ENCODE results near the gene TEAD3. TPM values are rescaled to one million over a fixed set of nuclear protein-coding genes. Genes with fewer than 3 reads are reported as not detected.

Gene TEAD3
- total RNA-seq (2014; rRNA removed; shearing (Covaris generic)) (not detected in 2 replicates), total RNA-seq (2022) (not detected in 2 replicates), Bru-seq, nascent RNA (percentile 11 among the genes with signal in this experiment), BruChase-seq, experiment 1, labeled RNA remaining after a 6-hour chase (not detected), BruChase-seq, experiment 2, labeled RNA remaining after a 2-hour chase (percentile 9 among the genes with signal in this experiment)
- long read RNA-seq, partial matches to known transcripts: 0 of 1 reads
- long read RNA-seq, other reads (novel, unspliced or antisense): 1 of 1 reads

- no peaks in the 10 kb centered on the region for H3K79me2 ChIP-seq (ENCODE audit: insufficient read depth, low read depth, low read length)
- peak within 1 kb of the TSS; percentile 84 for H2AFZ ChIP-seq (ENCODE audit: low read length)
- ChIA-PET CTCF (ENCODE audit: unreplicated experiment) (no interaction called here), POLR2A (no interaction called here)
- H3K27ac ChIP-seq (ENCODE audit: low read depth, low read length, poor library complexity, severe bottlenecking): no peak within 1 kb of the TSS
- H3K4me3 ChIP-seq (ENCODE audit: low read depth, low read length, poor library complexity, severe bottlenecking): peak within 1 kb of the TSS; percentile 71
- no peaks in the 10 kb centered on the region for H3K9me2 ChIP-seq (ENCODE audit: insufficient read depth, low read length)
- intact Hi-C loops (cut with micrococcal nuclease; ENCODE audit: unreplicated experiment): no loop called here
- H4K20me1 ChIP-seq (ENCODE audit: insufficient read depth, low read length): no peaks in the 10 kb centered on the region
- no peaks in the 10 kb centered on the region for H3K36me3 ChIP-seq (ENCODE audit: insufficient read depth, low read length)
- H3K4me2 ChIP-seq (ENCODE audit: low read length): peak within 1 kb of the TSS; percentile 89
- DNase-seq (ENCODE audit: low spot score): peak; percentile 48
- H3K4me1 ChIP-seq (ENCODE audit: insufficient read depth, low read length, poor library complexity, severe bottlenecking): peaks cover 14% of the 10 kb centered on the region
- no TSS peak for BruUV-seq (replicated peaks)
- no peak for TF ChIP-seq EZH2phosphoT487 (IDR thresholded peaks at IDR 0.05; ENCODE audit: borderline replicate concordance, low read depth, low read length)
- peak; percentile 45; the same call in 1 of the 2 replicates for TF ChIP-seq CTCF (conservative IDR thresholded peaks at IDR 0.05; ENCODE audit: low read length)
- no peaks in the 10 kb centered on the region for H3K9me3 ChIP-seq (ENCODE audit: low read length)
These were observed at the start of gene TEAD3 for GRCh38 chr6:35496841-35497570. TSS of gene TEAD3 (minus strand) at chr6:35497079.

- no peaks in the 10 kb centered on the region for H3K79me2 ChIP-seq (ENCODE audit: insufficient read depth, low read depth, low read length)
- H3K9me2 ChIP-seq (ENCODE audit: insufficient read depth, low read length): no peaks in the 10 kb centered on the region
- no TSS peak for BruUV-seq (replicated peaks)
- H3K4me2 ChIP-seq (ENCODE audit: low read length): no peak overlapping the region
- POLR2A ChIA-PET: interaction anchor here (1.0 kb wide), 1 partner anchor 12 kb away, joined by 3 read pairs; no protein-coding TSS in a partner anchor
- no peaks in the 10 kb centered on the region for H4K20me1 ChIP-seq (ENCODE audit: insufficient read depth, low read length)
- no peak for DNase-seq (ENCODE audit: low spot score)
- no peak overlapping the region for H2AFZ ChIP-seq (ENCODE audit: low read length)
- H3K27ac ChIP-seq (ENCODE audit: low read depth, low read length, poor library complexity, severe bottlenecking): no peak overlapping the region
- H3K4me1 ChIP-seq (ENCODE audit: insufficient read depth, low read length, poor library complexity, severe bottlenecking): no peaks in the 10 kb centered on the region
- peaks cover 8% of the 10 kb centered on the region; the same call in 1 of the 2 replicates for H3K9me3 ChIP-seq (ENCODE audit: low read length)
- intact Hi-C loops (cut with micrococcal nuclease; ENCODE audit: unreplicated experiment): no loop called here
- CTCF ChIA-PET (ENCODE audit: unreplicated experiment): no interaction called here
- TF ChIP-seq EZH2phosphoT487 (IDR thresholded peaks at IDR 0.05; ENCODE audit: borderline replicate concordance, low read depth, low read length): no peak
- no peak for TF ChIP-seq CTCF (conservative IDR thresholded peaks at IDR 0.05; ENCODE audit: low read length)
- no peaks in the 10 kb centered on the region for H3K36me3 ChIP-seq (ENCODE audit: insufficient read depth, low read length)
- no peak overlapping the region for H3K4me3 ChIP-seq (ENCODE audit: low read depth, low read length, poor library complexity, severe bottlenecking)
These were observed 48.0 kb upstream of the TEAD3 start for GRCh38 chr6:35544769-35545361.
